HepG2 (cell line): ENCODE measurements around the gene ATP2B2. TPM values are rescaled to one million over a fixed set of nuclear protein-coding genes. Genes with fewer than 3 reads are reported as not detected.

Source experiments
- ATAC-seq: fragments of 200-7000 bp; cut with Tn5 transposase; 3 replicates; pipeline ENCODE4 v1.9.1; 2020; ENCODE audit warnings: mild to moderate bottlenecking, moderate library complexity
- BruUV-seq: library from RNA; stranded (reverse); fragments of 400-500 nt; replicated peaks from 2 replicates; lab custom pipeline; 2021; lab: Mats Ljungman, UMichigan
- CTCF ChIA-PET: fragments of 300-600 bp; formaldehyde crosslinking; extraction: SDS; loops from one replicate; lab custom pipeline; 2021; ENCODE audit warnings: low total read pairs, inconsistent platforms, low intra/inter-chr PET ratio; lab: Yijun Ruan, JAX
- POLR2A ChIA-PET: fragments of 350-600 bp; sonication (Branson Sonifier 250); formaldehyde crosslinking; loops from one replicate; lab custom pipeline; 2020; ENCODE audit warnings: antibody characterized with exemption, inconsistent platforms; lab: Yijun Ruan, JAX
- DNase-seq: peaks from one replicate; pipeline ENCODE4 v3.0.0-alpha.2; 2015; ENCODE audit warnings: low spot score
- FAIRE-seq: peaks from 3 replicates; lab custom pipeline; 2011; peaks lifted over from hg19 to GRCh38; lab: Jason Lieb, UNC
- H2AFZ ChIP-seq: one replicate; pipeline ENCODE4 v1.6.1; 2011; ENCODE audit warnings: low read length, inconsistent platforms
- H3K27ac ChIP-seq: fragments of 300-600 bp; 3 replicates; pipeline ENCODE4 v1.8.0; 2011; ENCODE audit warnings: mixed run types, mild to moderate bottlenecking, mixed read lengths, low read length, inconsistent platforms; ENCODE audit not compliant: insufficient read depth; ENCODE audit errors: extremely low read length
- H3K27me3 ChIP-seq, 2 experiments: fragments of 200-600 bp in 1 of 2; 2 replicates in 1 of 2; 3 replicates in 1 of 2; pipeline versions ENCODE4 v1.6.0 to v1.8.0; 2011; ENCODE audit warnings: low read length in 2 of 2, mild to moderate bottlenecking in 2 of 2, moderate library complexity in 2 of 2, inconsistent platforms in 1 of 2; ENCODE audit not compliant: insufficient read depth in 2 of 2, control insufficient read depth in 1 of 2
- H3K36me3 ChIP-seq, 2 experiments: fragments of 200-600 bp in 1 of 2; replicated peaks in 1 of 2; 2 replicates in 1 of 2; 3 replicates in 1 of 2; pipeline versions ENCODE4 v1.5.1 to v1.8.0; 2011; ENCODE audit warnings: low read length in 2 of 2, inconsistent platforms in 1 of 2; ENCODE audit not compliant: insufficient read depth in 2 of 2, control insufficient read depth in 1 of 2
- H3K4me1 ChIP-seq: 2 replicates; pipeline ENCODE4 v1.5.1; 2012; ENCODE audit warnings: low read length, inconsistent platforms; ENCODE audit not compliant: insufficient read depth
- H3K4me2 ChIP-seq: 2 replicates; pipeline ENCODE4 v1.6.0; 2011; ENCODE audit warnings: low read depth, low read length, inconsistent platforms
- H3K4me3 ChIP-seq, 3 experiments: fragments of 200-600 bp in 1 of 3; sonication (generic), shearing (Covaris generic) in 1 of 3; replicated peaks in 1 of 3; 2 replicates each; pipeline ENCODE4 v1.5.1; 2011 to 2016; ENCODE audit warnings: low read length in 3 of 3, inconsistent platforms in 2 of 3, low read depth in 2 of 3, mild to moderate bottlenecking in 2 of 3, control low read depth in 1 of 3, mixed read lengths in 1 of 3; ENCODE audit not compliant: insufficient read depth in 1 of 3
- H3K79me2 ChIP-seq: one replicate; pipeline ENCODE4 v1.6.1; 2011; ENCODE audit warnings: low read length, inconsistent platforms; ENCODE audit not compliant: insufficient read depth
- H3K9ac ChIP-seq: 2 replicates; pipeline ENCODE4 v1.6.0; 2011; ENCODE audit warnings: mild to moderate bottlenecking, low read depth, low read length, inconsistent platforms; ENCODE audit not compliant: insufficient read depth
- H3K9me3 ChIP-seq: 2 replicates; pipeline ENCODE4 v1.5.1; 2012; ENCODE audit warnings: mild to moderate bottlenecking, low read length
- H4K20me1 ChIP-seq: 2 replicates; pipeline ENCODE4 v1.6.0; 2011; ENCODE audit warnings: inconsistent platforms, mild to moderate bottlenecking, low read length, moderate library complexity; ENCODE audit not compliant: insufficient read depth
- ATRX ChIP-seq: sonication (generic); formaldehyde crosslinking; IDR thresholded peaks from 2 replicates; pipeline ENCODE4 v1.4.0; 2020; ENCODE audit warnings: missing genetic modification reagents, borderline replicate concordance
- GABPA ChIP-seq, 2 experiments: IDR thresholded peaks; 2 replicates each; pipeline ENCODE4 v1.6.1; 2011 to 2016; ENCODE audit warnings: low read depth in 2 of 2, low read length in 1 of 2, missing biosample characterization in 1 of 2, missing genetic modification characterization in 1 of 2
- GATA4 ChIP-seq: sonication (generic); IDR thresholded peaks from 2 replicates; pipeline ENCODE4 v1.6.1; 2016; ENCODE audit warnings: antibody characterized with exemption, low read depth, borderline replicate concordance
- GTF3A ChIP-seq: sonication (generic); formaldehyde crosslinking; conservative IDR thresholded peaks from 2 replicates; pipeline ENCODE4 v1.4.0; 2020; ENCODE audit warnings: mild to moderate bottlenecking, missing genetic modification reagents
- HNF4A ChIP-seq: sonication (generic); formaldehyde crosslinking; IDR thresholded peaks from 2 replicates; pipeline ENCODE4 v1.4.0; 2020; ENCODE audit warnings: missing genetic modification reagents
- KLF9 ChIP-seq: IDR thresholded peaks from 2 replicates; pipeline ENCODE4 v1.6.1; 2016; ENCODE audit warnings: low read depth
- LCORL ChIP-seq, 2 experiments: fragments of 450-650 bp in 1 of 2; sonication (generic) in 1 of 2; formaldehyde crosslinking in 1 of 2; IDR thresholded peaks; 2 replicates each; pipeline versions ENCODE4 v1.5.0 to v1.6.1; 2017 to 2020; ENCODE audit warnings: antibody characterized with exemption in 1 of 2, missing genetic modification reagents in 1 of 2
- MIXL1 ChIP-seq: IDR thresholded peaks from 2 replicates; pipeline ENCODE4 v1.6.1; 2016
- NBN ChIP-seq: fragments of 450-650 bp; conservative IDR thresholded peaks from 2 replicates; pipeline ENCODE4 v1.6.1; 2017
- TCF7 ChIP-seq: sonication (generic); IDR thresholded peaks from 2 replicates; pipeline ENCODE4 v1.6.1; 2016; ENCODE audit warnings: antibody characterized with exemption, low read depth
- YY1 ChIP-seq: IDR thresholded peaks from 2 replicates; pipeline ENCODE4 v1.6.1; 2011; ENCODE audit warnings: low read length, low read depth, moderate library complexity, mild to moderate bottlenecking; ENCODE audit not compliant: insufficient read depth, insufficient replicate concordance
- ZBTB7B ChIP-seq: sonication (generic); formaldehyde crosslinking; IDR thresholded peaks from 2 replicates; pipeline ENCODE4 v1.4.0; 2020; ENCODE audit warnings: missing genetic modification reagents
- ZNF292 ChIP-seq: sonication (generic); formaldehyde crosslinking; IDR thresholded peaks from 2 replicates; pipeline ENCODE4 v1.8.1; 2022; ENCODE audit warnings: mild to moderate bottlenecking, low read depth, missing genetic modification reagents, borderline replicate concordance
- ZNF33B ChIP-seq: sonication (generic); formaldehyde crosslinking; IDR thresholded peaks from 2 replicates; pipeline ENCODE4 v1.5.1; 2020; ENCODE audit warnings: mild to moderate bottlenecking, missing genetic modification reagents
- ZNF678 ChIP-seq: sonication (generic); formaldehyde crosslinking; IDR thresholded peaks from 2 replicates; pipeline ENCODE4 v1.4.0; 2020; ENCODE audit warnings: mild to moderate bottlenecking, missing genetic modification reagents
- ZNF75D ChIP-seq: sonication (generic); formaldehyde crosslinking; IDR thresholded peaks from 2 replicates; pipeline ENCODE4 v1.8.1; 2023; ENCODE audit warnings: missing genetic modification reagents, mild to moderate bottlenecking, borderline replicate concordance
- WGBS: methylation state at CpG from one replicate; pipeline ENCODE4 v1.1.6; 2017; ENCODE audit warnings: low lambda C conversion rate; 5-methylcytosine and 5-hydroxymethylcytosine counted together
- in situ Hi-C: cut with HindIII; loops from 2 replicates; pipeline ENCODE4 v1.10.0; 2017; ENCODE audit warnings: low pct_unique_long_range_greater_than_20kb; ENCODE audit not compliant: extremely low pct_ligation_motif_present
- intact Hi-C: fragments of 100-400 bp; cut with micrococcal nuclease; formaldehyde crosslinking; loops from one replicate; pipeline ENCODE4 v1.10.0; 2022; ENCODE audit not compliant: unreplicated experiment
- polyA plus RNA-seq, 8 experiments: library from polyadenylated mRNA; depleted of rRNA in 3 of 8; stranded (reverse) in 7 of 8; unstranded in 1 of 8; fragments of >200 nt; fragmentation: Illumina TruSeq in 4 of 8; extraction: Trizol in 4 of 8; gene quantifications; 2 replicates each; pipeline versions ENCODE4 v1.2.1 to v1.2.3, GENCODE V29; 2011 to 2016; ENCODE audit warnings: low read depth in 4 of 8, missing spikeins in 1 of 8, mixed read lengths in 1 of 8; ENCODE audit not compliant: insufficient read depth in 1 of 8
- total RNA-seq, 5 experiments: library from RNA; depleted of rRNA; stranded (reverse); fragments of >200 nt; fragmentation: Illumina TruSeq; extraction: Trizol; gene quantifications; 2 replicates each; pipeline ENCODE4 v1.2.3, GENCODE V29; 2016; ENCODE audit warnings: low read depth in 1 of 5
- TF ChIP-seq, protein P1 (sequence below): sonication (generic); formaldehyde crosslinking; conservative IDR thresholded peaks from 2 replicates; pipeline ENCODE4 v1.5.0; 2020; ENCODE audit warnings: missing genetic modification reagents
- TF ChIP-seq, protein P2 (sequence below): sonication (generic); formaldehyde crosslinking; IDR thresholded peaks from 2 replicates; pipeline ENCODE4 v1.5.0; 2020; ENCODE audit warnings: mild to moderate bottlenecking, low read depth, missing genetic modification reagents, borderline replicate concordance

ATP2B2 gene
- total and polyA plus RNA-seq, 2 of the 13 experiments (the other 11 are each of a cell fraction or from before 2014, with no cell fraction given): 1.5 to 2.3 TPM

DNA sequence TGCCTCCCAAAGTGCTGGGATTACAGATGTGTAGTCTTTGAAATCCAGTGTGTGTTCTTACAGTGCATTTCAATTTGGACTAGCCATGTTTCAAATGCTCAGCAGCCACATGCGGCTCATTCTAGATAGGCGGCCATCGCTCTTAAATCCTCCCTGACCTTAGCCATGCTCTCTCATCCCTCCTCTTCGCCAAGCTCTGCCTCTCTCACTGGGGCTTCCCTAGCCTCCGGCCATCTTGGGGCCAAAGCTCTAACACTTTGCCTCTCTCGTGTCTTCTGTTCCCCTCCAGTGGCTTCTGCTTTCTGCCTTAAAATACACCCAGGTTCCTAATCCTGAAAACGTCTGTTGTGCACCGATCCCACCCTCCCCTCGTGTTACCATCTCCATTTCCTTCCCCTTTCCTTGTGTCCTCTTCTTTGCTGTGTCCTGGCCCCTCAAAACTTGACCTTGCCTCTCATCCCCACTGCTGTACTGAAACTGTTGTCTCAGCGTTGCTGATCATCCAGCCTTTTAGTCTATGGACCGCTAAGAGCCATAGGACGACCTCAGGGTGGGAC, 211.3 kb downstream of the ATP2B2 start:
- CTCF ChIA-PET: no interaction called here
- Histone ChIP-seq H3K27ac (no peak overlapping the region), H3K9ac (no peak overlapping the region), H3K4me2 (no peak overlapping the region)
- FAIRE-seq: no peak
- TF ChIP-seq MIXL1 (CRISPR knock-in tag): no peak
- no peak for TF ChIP-seq GTF3A (CRISPR knock-in tag)
- no peak for TF ChIP-seq ATRX (CRISPR knock-in tag)
- TF ChIP-seq HNF4A (CRISPR knock-in tag): no peak
- no peak for TF ChIP-seq GABPA (IDR thresholded peaks at IDR 0.05; ENCODE audit: low read depth, low read length)
- TF ChIP-seq GABPA (CRISPR knock-in tag; IDR thresholded peaks at IDR 0.05; ENCODE audit: low read depth): no peak
- TF ChIP-seq ZBTB7B (CRISPR knock-in tag): no peak
- no peak for TF ChIP-seq NBN
- TF ChIP-seq, protein P1, sequence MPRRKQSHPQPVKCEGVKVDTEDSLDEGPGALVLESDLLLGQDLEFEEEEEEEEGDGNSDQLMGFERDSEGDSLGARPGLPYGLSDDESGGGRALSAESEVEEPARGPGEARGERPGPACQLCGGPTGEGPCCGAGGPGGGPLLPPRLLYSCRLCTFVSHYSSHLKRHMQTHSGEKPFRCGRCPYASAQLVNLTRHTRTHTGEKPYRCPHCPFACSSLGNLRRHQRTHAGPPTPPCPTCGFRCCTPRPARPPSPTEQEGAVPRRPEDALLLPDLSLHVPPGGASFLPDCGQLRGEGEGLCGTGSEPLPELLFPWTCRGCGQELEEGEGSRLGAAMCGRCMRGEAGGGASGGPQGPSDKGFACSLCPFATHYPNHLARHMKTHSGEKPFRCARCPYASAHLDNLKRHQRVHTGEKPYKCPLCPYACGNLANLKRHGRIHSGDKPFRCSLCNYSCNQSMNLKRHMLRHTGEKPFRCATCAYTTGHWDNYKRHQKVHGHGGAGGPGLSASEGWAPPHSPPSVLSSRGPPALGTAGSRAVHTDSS (CRISPR knock-in tag): no peak
- no peak for TF ChIP-seq TCF7
- TF ChIP-seq, protein P2, sequence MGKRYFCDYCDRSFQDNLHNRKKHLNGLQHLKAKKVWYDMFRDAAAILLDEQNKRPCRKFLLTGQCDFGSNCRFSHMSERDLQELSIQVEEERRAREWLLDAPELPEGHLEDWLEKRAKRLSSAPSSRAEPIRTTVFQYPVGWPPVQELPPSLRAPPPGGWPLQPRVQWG (CRISPR knock-in tag): no peak
- TF ChIP-seq GATA4: no peak
- TF ChIP-seq ZNF75D (CRISPR knock-in tag): no peak
- TF ChIP-seq ZNF33B (CRISPR knock-in tag): no peak
- TF ChIP-seq ZNF292: no peak
- no peak for TF ChIP-seq YY1
- no peak for TF ChIP-seq KLF9 (CRISPR knock-in tag)
- no peak for TF ChIP-seq LCORL (IDR thresholded peaks at IDR 0.05)
- TF ChIP-seq LCORL (CRISPR knock-in tag; IDR thresholded peaks at IDR 0.05): no peak
- no peak for TF ChIP-seq ZNF678
- TF ChIP-seq, all 625 proteins: peak for 0
- peaks cover under 1 to 1% of the 10 kb centered on the region in 2 experiments; a peak in 1 of 5 replicates for H3K36me3 ChIP-seq
- 98% methylated on average over 12 of the region's 12 CpGs for whole genome bisulfite sequencing
- in situ Hi-C loops (no loop called here), intact Hi-C loops (no loop called here)
- POLR2A ChIA-PET: interaction anchor here (1.6 kb wide), 1 partner anchor 44 kb away, joined by 9 read pairs; no protein-coding TSS in a partner anchor
- no peaks in the 10 kb centered on the region for H3K27me3 ChIP-seq
- ATAC-seq (no peak), DNase-seq (no peak)
- H3K4me1 ChIP-seq: peaks cover 52% of the 10 kb centered on the region
- no peaks in the 10 kb centered on the region for H3K79me2 ChIP-seq
- no peaks in the 10 kb centered on the region for H3K9me3 ChIP-seq
- no TSS peak for BruUV-seq
- H4K20me1 ChIP-seq: no peaks in the 10 kb centered on the region
- H3K4me3 ChIP-seq: no peak overlapping the region
- H2AFZ ChIP-seq: no peak overlapping the region
